Common myeloid progenitor, CD34-positive (primary cell): Measurements from ENCODE around the gene SLC35C1.

Experiments used
- CTCF ChIA-PET: fragments of 350-600 bp; sonication (Branson Sonifier 250); formaldehyde crosslinking; loops from one replicate; lab custom pipeline; 2021; ENCODE audit warnings: antibody characterized with exemption; lab: Charles Lee
- POLR2A ChIA-PET: fragments of 350-600 bp; sonication (Branson Sonifier 250); formaldehyde crosslinking; loops from one replicate; lab custom pipeline; 2021; ENCODE audit warnings: antibody characterized with exemption; lab: Charles Lee
- DNase-seq, 3 donors: peaks; one replicate each; pipeline versions ENCODE4 v3.0.0 to v3.0.0-alpha.2; 2013
- H3K27ac ChIP-seq, 2 experiments: 1 replicate in 1 of 2; 2 replicates in 1 of 2; pipeline ENCODE4 v1.7.0; 2013; ENCODE audit warnings: inconsistent platforms in 2 of 2, low read length in 2 of 2, mild to moderate bottlenecking in 2 of 2, low read depth in 1 of 2, moderate library complexity in 1 of 2; ENCODE audit not compliant: severe bottlenecking in 2 of 2, insufficient read depth in 1 of 2, poor library complexity in 1 of 2
- H3K27me3 ChIP-seq, 5 experiments: replicated peaks in 2 of 5; 1 replicate in 3 of 5; 2 replicates in 2 of 5; pipeline versions ENCODE4 v1.6.1 to v1.7.0; 2013; ENCODE audit warnings: low read length in 4 of 5, mild to moderate bottlenecking in 2 of 5, moderate library complexity in 2 of 5, inconsistent platforms in 1 of 5; ENCODE audit not compliant: insufficient read depth in 5 of 5, control insufficient read depth in 4 of 5
- H3K36me3 ChIP-seq, 4 experiments: 1 replicate in 2 of 4; 2 replicates in 2 of 4; pipeline versions ENCODE4 v1.6.1 to v1.7.0; 2013; ENCODE audit warnings: low read length in 3 of 4, control low read depth in 1 of 4, mild to moderate bottlenecking in 1 of 4; ENCODE audit not compliant: control insufficient read depth in 4 of 4, insufficient read depth in 4 of 4
- H3K4me1 ChIP-seq, 4 experiments: 1 replicate in 3 of 4; 2 replicates in 1 of 4; pipeline versions ENCODE4 v1.6.1 to v1.7.1; 2013; ENCODE audit warnings: low read length in 3 of 4, mild to moderate bottlenecking in 3 of 4, control low read depth in 1 of 4, inconsistent platforms in 1 of 4, moderate library complexity in 1 of 4; ENCODE audit not compliant: control insufficient read depth in 4 of 4, insufficient read depth in 4 of 4; ENCODE audit errors: control extremely low read depth in 1 of 4
- H3K4me3 ChIP-seq, 7 experiments: 1 replicate in 4 of 7; 2 replicates in 3 of 7; pipeline versions ENCODE4 v1.5.1 to v1.7.0; 2013; ENCODE audit warnings: mild to moderate bottlenecking in 7 of 7, low read length in 6 of 7, moderate library complexity in 6 of 7, inconsistent platforms in 2 of 7, low read depth in 2 of 7, control low read depth in 1 of 7; ENCODE audit not compliant: insufficient read depth in 4 of 7, control insufficient read depth in 1 of 7; ENCODE audit errors: extremely low read depth in 1 of 7
- H3K9me3 ChIP-seq, 5 experiments: 1 replicate in 4 of 5; 2 replicates in 1 of 5; pipeline versions ENCODE4 v1.6.1 to v1.7.1; 2013; ENCODE audit warnings: low read length in 4 of 5, mild to moderate bottlenecking in 2 of 5, inconsistent platforms in 1 of 5, low read depth in 1 of 5, moderate library complexity in 1 of 5; ENCODE audit not compliant: control insufficient read depth in 4 of 5, insufficient read depth in 2 of 5; ENCODE audit errors: control extremely low read depth in 1 of 5
- WGBS: methylation state at CpG from one replicate; pipeline ENCODE4 v1.1.5; 2013; ENCODE audit not compliant: insufficient coverage; 5-methylcytosine and 5-hydroxymethylcytosine counted together

The SLC35C1 gene

GRCh38 chr11:45856044-45856468 is 51.1 kb downstream of the SLC35C1 start:
- CTCF ChIA-PET = interaction anchor here (1.2 kb wide), 1 partner anchor 16 kb away, joined by 3 read pairs; no protein-coding TSS in a partner anchor
- H3K27me3 ChIP-seq = no peaks in the 10 kb centered on the region
- no peak overlapping the region for H3K27ac ChIP-seq
- DNase-seq = no peak
- H3K4me1 ChIP-seq = no peaks in the 10 kb centered on the region
- H3K4me3 ChIP-seq = no peak overlapping the region
- WGBS = 93% methylated on average over 6 of the region's 6 CpGs
- POLR2A ChIA-PET = interaction anchor here (0.6 kb wide), 1 partner anchor 724 kb away, joined by 5 read pairs; no protein-coding TSS in a partner anchor
- peaks cover 4 to 59% (median 41%) of the 10 kb centered on the region in 4 experiments for H3K36me3 ChIP-seq
- H3K9me3 ChIP-seq = no peaks in the 10 kb centered on the region

- H3K27ac ChIP-seq = no peak overlapping the region
- H3K4me3 ChIP-seq = no peak overlapping the region
- H3K4me1 ChIP-seq = no peaks in the 10 kb centered on the region
- DNase-seq = no peak
- H3K36me3 ChIP-seq = peaks cover 8 to 76% (median 59%) of the 10 kb centered on the region in 4 experiments
- no peaks in the 10 kb centered on the region for H3K9me3 ChIP-seq
- CTCF ChIA-PET = interaction anchor here (1.1 to 1.9 kb wide), 3 partner anchors 12 to 15 kb away, joined by 3 to 6 read pairs (median 3); no protein-coding TSS in a partner anchor
- 100% methylated on average over 2 of the region's 2 CpGs for WGBS
- POLR2A ChIA-PET = interaction anchor here (0.6 kb wide), 1 partner anchor 1865 kb away, joined by 5 read pairs; no protein-coding TSS in a partner anchor
- H3K27me3 ChIP-seq = no peaks in the 10 kb centered on the region
Observed at GRCh38 chr11:45857961-45858474, 53.1 kb downstream of the SLC35C1 start.

- DNase-seq = no peak
- Histone ChIP-seq H3K27me3 (no peaks in the 10 kb centered on the region), H3K27ac (no peak overlapping the region), H3K9me3 (no peaks in the 10 kb centered on the region), H3K4me3 (no peak overlapping the region), H3K4me1 (no peaks in the 10 kb centered on the region), H3K36me3 (peaks cover 15 to 84% (median 65%) of the 10 kb centered on the region in 4 experiments)
- ChIA-PET POLR2A (no interaction called here), CTCF (interaction anchor here (0.8 to 1.9 kb wide), 3 partner anchors 13 to 18 kb away, joined by 3 to 6 read pairs (median 4); no protein-coding TSS in a partner anchor)
- WGBS = 98% methylated on average over 3 of the region's 5 CpGs
Observed at GRCh38 chr11:45858751-45859398, 53.9 kb downstream of the SLC35C1 start.

DNA sequence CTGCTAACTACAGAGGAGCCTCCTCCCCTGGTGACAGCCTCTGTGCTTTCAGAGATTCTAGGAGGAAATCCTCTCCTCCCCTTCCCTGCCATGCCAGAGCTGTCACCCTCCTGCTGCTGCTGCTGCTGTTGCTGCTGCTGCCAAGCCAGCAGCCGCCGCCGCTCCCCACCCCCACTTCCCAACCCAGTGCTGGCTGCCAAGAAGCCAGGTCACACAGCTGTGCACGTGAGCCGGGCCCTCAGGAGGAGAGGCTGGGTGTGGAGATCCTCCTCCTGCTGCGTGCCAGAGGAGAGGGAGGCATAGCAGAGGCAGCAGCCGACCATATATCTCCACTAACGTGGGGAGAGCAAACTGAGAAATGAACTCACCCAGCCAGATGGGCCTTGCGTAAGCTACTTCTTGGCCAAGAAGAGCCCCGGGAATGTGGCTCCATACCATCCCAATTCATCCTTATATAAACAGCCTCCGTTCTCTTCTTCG is 54.8 kb downstream of the SLC35C1 start:
- no peak overlapping the region for H3K4me3 ChIP-seq
- H3K27me3 ChIP-seq = no peaks in the 10 kb centered on the region
- CTCF ChIA-PET = interaction anchor here (0.8 to 1.9 kb wide), 3 partner anchors 8 to 17 kb away, joined by 3 to 6 read pairs (median 4); no protein-coding TSS in a partner anchor
- no peaks in the 10 kb centered on the region for H3K9me3 ChIP-seq
- peaks cover 19 to 90% (median 65%) of the 10 kb centered on the region in 4 experiments for H3K36me3 ChIP-seq
- DNase-seq = no peak
- H3K27ac ChIP-seq = no peak overlapping the region
- WGBS = 96% methylated on average over 5 of the region's 12 CpGs
- POLR2A ChIA-PET = no interaction called here
- no peaks in the 10 kb centered on the region for H3K4me1 ChIP-seq

DNA sequence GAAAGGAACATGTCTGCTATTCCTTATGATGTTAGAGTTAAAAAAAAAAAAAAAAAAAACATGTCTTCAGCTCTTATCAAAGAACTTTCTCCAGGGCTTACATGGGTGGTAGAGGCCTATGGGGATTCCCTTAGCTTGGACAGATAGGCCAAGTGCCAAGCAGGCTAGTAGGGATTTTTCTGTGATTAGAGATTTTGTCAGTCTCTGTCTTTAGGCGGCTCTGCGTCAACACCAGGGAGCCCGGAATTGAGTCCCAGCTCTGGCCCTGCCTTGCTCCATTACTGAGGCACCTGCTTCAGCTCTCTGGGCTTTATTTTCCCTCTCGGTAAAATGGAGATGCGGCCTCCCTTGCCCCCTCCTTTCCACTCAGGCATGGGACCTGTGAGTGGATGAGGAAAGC is 55.4 kb downstream of the SLC35C1 start:
- Histone ChIP-seq H3K4me1 (no peaks in the 10 kb centered on the region), H3K36me3 (peaks cover 22 to 91% (median 68%) of the 10 kb centered on the region in 4 experiments), H3K9me3 (no peaks in the 10 kb centered on the region), H3K27me3 (no peaks in the 10 kb centered on the region), H3K27ac (no peak overlapping the region), H3K4me3 (no peak overlapping the region)
- whole genome bisulfite sequencing = 95% methylated on average over 5 of the region's 5 CpGs
- CTCF ChIA-PET = interaction anchor here (0.6 to 1.9 kb wide), 4 partner anchors 9 to 949 kb away, joined by 3 to 6 read pairs (median 3); no protein-coding TSS in a partner anchor
- no peak for DNase-seq
- POLR2A ChIA-PET = no interaction called here

- ChIA-PET POLR2A (no interaction called here), CTCF (interaction anchor here (0.6 to 4.8 kb wide), 6 partner anchors 9 to 948 kb away, joined by 3 to 22 read pairs (median 3); no protein-coding TSS in a partner anchor)
- 100% methylated on average over 3 of the region's 10 CpGs for WGBS
- no peaks in the 10 kb centered on the region for H3K9me3 ChIP-seq
- no peak for DNase-seq
- H3K36me3 ChIP-seq = peaks cover 23 to 91% (median 71%) of the 10 kb centered on the region in 4 experiments
- H3K27me3 ChIP-seq = no peaks in the 10 kb centered on the region
- H3K27ac ChIP-seq = no peak overlapping the region
- no peaks in the 10 kb centered on the region for H3K4me1 ChIP-seq
- H3K4me3 ChIP-seq = no peak overlapping the region
Observed at GRCh38 chr11:45860764-45861510, 56.0 kb downstream of the SLC35C1 start.
